ENCODE measurements around the gene MSLN.

Gene MSLN

GRCh38 chr16:760545-761343, at the start of gene MSLN:
Gene MSLN, plus strand, starts transcription at chr16:760734. Its CDS starts 1,947 bp downstream, at chr16:762681.
- DNase-seq (ENCODE audit: low read depth): no peak

DNA sequence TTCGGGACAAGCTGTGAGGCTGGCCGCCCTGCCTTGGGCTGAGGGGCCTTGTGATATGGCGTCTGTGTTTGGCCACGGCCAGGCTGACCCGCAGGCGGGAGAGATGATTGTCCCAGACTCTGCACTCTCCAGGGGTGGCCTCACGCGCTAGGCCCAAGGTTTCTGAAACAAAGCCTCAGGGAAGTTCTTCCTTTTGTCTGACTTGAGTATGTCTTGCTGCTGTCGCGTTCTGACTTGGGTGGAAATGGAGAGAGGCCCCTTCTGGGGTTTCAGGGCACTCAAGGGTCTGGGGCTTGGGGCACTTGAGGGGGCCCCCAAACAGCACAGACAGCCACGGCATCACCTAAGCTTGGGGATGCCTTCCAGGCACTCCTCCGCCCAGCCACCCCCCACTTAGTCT, 49.5 kb upstream of the MSLN start:
- no peak for DNase-seq (ENCODE audit: low read depth)

GRCh38 chr16:711548-712320, 48.8 kb upstream of the MSLN start:
- no peak for DNase-seq (ENCODE audit: low read depth)

DNA sequence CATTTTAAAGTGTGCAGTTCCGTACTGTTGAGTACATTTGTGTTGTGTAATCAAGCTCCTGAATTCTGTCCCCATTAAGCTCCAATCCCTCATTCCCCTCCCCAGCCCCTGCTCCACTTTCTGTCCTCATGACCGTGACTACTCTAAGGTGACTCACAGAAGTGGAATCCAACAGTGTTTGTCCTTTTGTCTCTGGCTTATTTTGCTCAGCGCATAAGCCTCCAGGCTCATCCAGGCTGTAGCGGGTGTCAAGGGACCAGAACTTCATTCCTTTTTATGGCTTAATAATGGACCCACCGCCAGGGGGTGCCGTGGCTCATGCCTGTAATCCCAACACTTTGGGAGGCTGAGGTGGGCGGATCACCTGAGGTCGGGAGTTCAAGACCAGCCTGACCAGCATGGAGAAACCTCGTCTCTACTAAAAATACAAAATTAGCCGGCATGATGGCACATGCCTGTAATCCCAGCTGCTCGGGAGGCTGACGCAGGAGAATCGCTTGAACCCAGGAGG, 47.7 kb upstream of the MSLN start:
- DNase-seq (ENCODE audit: low read depth): peak; percentile 95

- DNase-seq (ENCODE audit: low read depth): no peak
Measured at GRCh38 chr16:714079-714478, 46.5 kb upstream of the MSLN start.

GRCh38 chr16:714558-715476, 45.7 kb upstream of the MSLN start, which contains the start of gene METRN:
Gene METRN, plus strand, starts transcription at chr16:715118. Its CDS starts 172 bp downstream, at chr16:715290.
- peak; percentile 35 for DNase-seq (ENCODE audit: low read depth)

DNA sequence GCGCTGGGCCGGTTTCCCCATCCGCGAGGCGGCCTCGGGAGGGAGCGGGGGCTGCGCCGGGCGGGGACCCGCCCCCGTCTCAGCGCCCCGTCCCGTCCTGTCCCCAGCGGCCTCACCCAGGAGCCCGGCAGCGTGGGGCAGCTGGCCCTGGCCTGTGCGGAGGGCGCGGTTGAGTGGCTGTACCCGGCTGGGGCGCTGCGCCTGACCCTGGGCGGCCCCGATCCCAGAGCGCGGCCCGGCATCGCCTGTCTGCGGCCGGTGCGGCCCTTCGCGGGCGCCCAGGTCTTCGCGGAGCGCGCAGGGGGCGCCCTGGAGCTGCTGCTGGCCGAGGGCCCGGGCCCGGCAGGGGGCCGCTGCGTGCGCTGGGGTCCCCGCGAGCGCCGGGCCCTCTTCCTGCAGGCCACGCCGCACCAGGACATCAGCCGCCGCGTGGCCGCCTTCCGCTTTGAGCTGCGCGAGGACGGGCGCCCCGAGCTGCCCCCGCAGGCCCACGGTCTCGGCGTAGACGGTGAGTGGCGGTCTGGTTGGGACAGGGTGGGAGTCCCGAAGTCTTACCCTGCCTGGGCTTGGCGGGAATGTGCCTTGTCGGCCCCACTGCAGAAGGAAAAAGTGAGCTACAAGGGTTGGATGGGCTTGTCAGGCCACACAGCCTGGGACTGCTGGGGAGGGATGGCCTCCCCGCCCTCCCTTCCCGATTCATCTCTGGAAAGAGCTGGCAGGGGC, 44.9 kb upstream of the MSLN start:
- DNase-seq (ENCODE audit: low read depth): no peak

GRCh38 chr16:716200-716568, 44.4 kb upstream of the MSLN start:
- no peak for DNase-seq (ENCODE audit: low read depth)

- DNase-seq (ENCODE audit: low read depth): no peak
Measured at GRCh38 chr16:716768-717325, 43.7 kb upstream of the MSLN start.

DNA sequence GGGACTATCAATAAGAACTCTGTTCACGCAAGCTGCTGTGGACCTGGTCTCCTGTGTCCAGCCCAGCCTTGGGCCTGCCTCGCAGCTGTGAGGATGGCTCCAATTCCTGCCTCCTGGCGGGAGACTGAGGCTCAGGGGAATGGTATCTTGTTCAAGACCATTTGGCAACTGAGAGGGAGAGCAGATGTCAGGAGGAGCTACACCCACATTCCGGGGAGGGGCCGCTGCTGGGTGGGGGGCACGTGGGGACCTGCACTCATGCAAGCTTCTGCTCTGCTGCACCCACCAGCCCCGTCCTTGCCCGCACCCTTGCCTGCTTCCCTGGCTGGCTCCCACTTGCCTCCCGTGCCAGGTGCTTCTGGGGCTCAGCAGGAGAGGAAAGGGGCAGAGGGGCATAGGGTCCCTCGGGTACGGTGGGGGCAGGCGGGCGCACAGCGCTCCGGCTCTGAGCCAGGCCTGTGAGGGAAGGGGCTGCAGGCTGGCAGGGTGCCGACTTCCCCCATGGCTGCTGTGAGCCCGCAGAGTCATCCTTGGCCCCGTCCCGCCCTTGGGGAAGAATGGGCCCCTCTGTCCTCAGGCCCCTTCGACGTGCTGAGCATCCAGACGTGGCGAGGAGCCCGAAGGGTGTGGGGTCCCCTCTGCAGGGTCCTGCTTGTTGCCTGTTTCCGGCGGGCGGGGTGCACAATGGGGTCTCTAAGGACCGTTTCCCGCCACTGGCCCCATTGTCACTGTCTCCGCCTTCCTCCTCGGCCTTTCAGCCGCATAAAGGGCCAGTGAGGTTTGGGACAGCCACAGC, 42.9 kb upstream of the MSLN start:
- DNase-seq (ENCODE audit: low read depth): no peak

DNA sequence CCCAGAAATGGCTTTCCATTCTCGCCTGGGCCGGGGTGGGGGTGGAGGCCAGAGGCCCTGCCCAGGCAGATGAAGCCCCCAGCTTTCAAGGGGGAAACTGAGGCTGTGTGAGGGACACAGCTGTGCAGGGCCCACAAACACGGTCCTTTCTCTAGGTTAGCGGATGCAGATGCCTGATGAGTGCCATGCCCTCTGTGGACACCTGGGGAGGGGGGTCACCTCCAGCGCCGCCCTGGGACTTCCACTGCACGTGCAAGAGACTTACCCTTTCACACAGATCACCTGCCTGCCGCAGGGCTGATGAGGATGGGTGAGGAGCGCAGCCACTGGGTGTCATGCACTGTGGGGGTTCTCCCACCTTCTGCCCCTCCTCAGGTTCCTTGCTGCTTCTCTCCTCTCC, 42.1 kb upstream of the MSLN start:
- no peak for DNase-seq (ENCODE audit: low read depth)

- DNase-seq (ENCODE audit: low read depth): no peak
Measured at GRCh38 chr16:718922-719321, 41.6 kb upstream of the MSLN start.

DNA sequence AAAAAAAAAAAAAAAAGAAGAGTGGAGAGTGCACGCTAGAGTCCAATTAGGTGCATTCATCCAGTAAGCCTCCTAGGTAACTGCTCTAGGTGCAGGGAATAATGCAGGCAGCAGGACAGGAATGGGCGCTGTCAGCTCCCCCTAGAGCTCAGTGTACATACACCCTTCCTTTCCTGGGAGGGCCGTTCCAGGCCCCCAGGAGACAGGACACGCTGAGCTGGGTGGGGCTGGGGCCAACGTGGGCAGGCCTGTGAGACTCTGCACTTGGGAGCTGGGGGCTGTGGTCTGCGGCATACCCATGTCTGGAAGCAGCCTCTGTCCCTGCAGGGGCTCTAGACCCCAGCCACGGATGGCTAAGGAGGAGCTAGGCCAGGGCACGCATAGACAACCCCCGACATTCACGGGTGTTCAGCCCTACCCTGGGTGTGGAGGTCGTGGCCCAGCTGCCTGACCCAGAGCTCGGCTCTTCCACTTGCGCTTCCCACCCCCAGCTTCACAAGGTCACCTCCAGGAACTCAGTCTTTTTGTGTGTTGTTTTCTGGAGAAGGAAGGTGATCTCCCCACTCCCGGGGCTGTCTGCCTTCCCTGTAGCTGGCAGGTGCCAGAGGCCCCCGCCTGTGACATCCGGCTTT, 40.6 kb upstream of the MSLN start:
- DNase-seq (ENCODE audit: low read depth): no peak

DNA sequence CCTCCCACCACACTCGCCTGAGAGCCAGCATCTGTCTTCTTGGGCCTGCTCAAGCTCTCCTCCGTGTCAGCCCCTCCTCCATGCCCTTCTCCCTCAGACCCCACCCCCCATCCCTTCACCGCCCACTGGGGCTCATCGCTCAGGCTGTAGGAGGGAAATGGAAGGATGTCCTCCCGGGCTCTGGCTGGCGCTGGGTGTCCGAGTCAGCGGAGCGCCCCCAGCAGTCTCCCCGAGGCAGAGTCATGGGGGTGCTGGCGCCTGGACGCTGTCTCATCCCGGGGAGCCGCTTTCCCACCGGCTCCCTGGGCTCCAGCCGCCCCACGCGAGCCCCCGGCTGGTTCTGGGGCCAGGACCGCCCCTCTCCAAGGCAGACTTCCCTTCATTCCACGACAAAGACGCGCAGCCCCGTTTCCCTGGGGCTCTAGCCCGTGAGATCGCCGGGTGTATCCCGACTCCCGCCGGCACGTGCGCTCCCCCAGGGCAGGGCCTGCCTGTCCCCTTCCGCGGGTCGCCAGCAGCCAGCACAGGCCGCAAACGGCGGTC, 40.0 kb upstream of the MSLN start:
- no peak for DNase-seq (ENCODE audit: low read depth)

- DNase-seq (ENCODE audit: low read depth): no peak
Measured at GRCh38 chr16:720990-721764, 39.4 kb upstream of the MSLN start, which contains the start of gene ANTKMT. Gene ANTKMT, plus strand, starts transcription at chr16:721146. Its CDS starts 129 bp downstream, at chr16:721275.

DNA sequence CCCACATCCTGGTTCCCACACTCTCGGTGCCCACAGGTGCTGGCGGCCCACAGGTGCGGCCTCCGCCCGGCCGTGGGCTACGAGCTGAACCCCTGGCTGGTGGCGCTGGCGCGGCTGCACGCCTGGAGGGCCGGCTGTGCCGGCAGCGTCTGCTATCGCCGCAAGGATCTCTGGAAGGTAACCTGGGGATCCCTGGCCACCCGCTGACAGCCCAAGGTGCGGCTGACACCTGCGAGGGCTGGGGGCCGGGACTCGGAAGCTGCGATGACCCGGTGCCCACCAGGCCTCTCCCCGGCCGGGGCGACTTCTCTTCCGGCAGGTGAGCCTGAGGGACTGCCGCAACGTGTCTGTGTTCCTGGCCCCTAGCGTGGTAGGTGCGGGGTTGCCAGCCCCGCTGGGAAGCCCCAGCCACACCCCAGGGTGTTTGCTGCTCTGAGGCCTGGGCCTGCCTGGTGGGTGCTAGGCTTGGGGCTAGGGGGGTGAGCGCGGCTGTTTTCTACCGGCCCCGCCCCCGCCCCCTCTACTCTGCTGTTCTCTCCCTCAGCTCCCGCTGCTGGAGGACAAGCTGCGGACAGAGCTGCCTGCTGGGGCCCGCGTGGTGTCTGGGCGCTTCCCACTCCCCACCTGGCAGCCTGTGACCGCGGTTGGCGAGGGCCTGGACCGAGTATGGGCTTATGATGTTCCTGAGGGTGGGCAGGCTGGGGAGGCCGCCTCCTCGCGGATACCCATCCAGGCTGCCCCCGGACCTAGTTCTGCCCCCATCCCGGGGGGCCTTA, 38.6 kb upstream of the MSLN start:
- DNase-seq (ENCODE audit: low read depth): no peak

DNA sequence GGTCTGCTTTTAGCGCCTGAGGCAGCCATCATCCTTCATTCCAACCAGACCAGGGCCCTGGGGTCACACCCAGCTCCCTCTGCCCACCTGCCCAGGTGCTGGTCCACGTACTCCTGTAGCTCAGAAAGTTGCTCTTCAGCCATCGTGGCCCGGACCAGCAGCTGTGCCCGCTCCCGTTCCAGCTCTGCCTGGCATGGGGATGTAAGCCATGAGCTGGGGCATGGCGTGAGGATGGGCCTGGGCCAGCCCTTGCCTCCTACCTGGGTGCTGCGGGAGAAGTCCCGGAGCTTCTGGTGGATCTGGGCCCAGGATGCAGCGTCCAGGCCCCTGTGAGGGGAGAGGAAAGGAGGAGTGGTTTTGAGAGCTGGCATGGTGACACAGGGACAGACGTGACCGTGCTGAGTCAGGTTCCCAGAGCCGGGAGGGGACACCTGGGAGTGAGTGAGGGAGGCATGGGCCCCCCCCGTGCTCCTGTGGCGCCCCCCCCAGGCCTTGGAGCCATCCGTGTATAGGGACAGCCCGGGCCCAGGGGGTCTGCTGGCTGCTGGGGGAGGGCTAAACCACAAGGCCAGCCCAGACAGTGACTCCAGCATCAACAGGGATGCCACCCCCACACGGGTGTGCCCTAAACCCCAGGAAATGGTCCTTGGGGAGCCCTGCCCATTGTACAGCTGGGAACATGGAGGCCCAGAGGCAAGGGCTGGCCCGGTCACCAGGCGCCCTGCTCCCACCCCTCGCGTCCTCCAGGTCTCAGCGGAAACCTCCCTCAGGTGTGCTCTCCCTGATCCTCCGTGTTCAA, 37.5 kb upstream of the MSLN start:
- DNase-seq (ENCODE audit: low read depth): no peak
